HEK293 (cell line): ENCODE data around the gene SYTL5.

Source experiments
- CTCF ChIA-PET: fragments of 350-600 bp; formaldehyde crosslinking; extraction: SDS; loops from one replicate; lab custom pipeline; 2021; ENCODE audit warnings: antibody characterized with exemption; lab: Yijun Ruan, JAX
- POLR2A ChIA-PET: fragments of 300-600 bp; formaldehyde crosslinking; extraction: SDS; loops from one replicate; lab custom pipeline; 2020; ENCODE audit warnings: antibody characterized with exemption, inconsistent platforms; lab: Yijun Ruan, JAX
- H3K27ac ChIP-seq: fragments of 200-500 bp; sonication (Bioruptor generic); 2 replicates; pipeline ENCODE4 v1.5.1; 2014; ENCODE audit warnings: low read depth, low read length, control low read depth, inconsistent platforms; ENCODE audit errors: extremely low read depth
- H3K36me3 ChIP-seq, 2 experiments: fragments of 200-500 bp in 1 of 2; sonication (Bioruptor generic) in 1 of 2; 1 replicate in 1 of 2; 2 replicates in 1 of 2; pipeline ENCODE4 v1.5.1; 2014 to 2017; ENCODE audit warnings: inconsistent platforms in 2 of 2, low read length in 2 of 2; ENCODE audit not compliant: control insufficient read depth in 2 of 2, insufficient read depth in 1 of 2
- H3K4me1 ChIP-seq: fragments of 200-500 bp; sonication (Bioruptor generic); 2 replicates; pipeline ENCODE4 v1.5.1; 2014; ENCODE audit warnings: mild to moderate bottlenecking, low read length, inconsistent platforms; ENCODE audit not compliant: control insufficient read depth, insufficient read depth
- H3K4me3 ChIP-seq: 2 replicates; pipeline ENCODE4 v1.5.1; 2011; ENCODE audit warnings: low read depth, mild to moderate bottlenecking, control low read depth, low read length, moderate library complexity
- H3K9me3 ChIP-seq: fragments of 200-500 bp; sonication (Bioruptor generic); 2 replicates; pipeline ENCODE4 v1.5.1; 2014; ENCODE audit warnings: low read depth, low read length, inconsistent platforms; ENCODE audit not compliant: control insufficient read depth, insufficient read depth
- EGR2 ChIP-seq: fragments of 450-650 bp; formaldehyde crosslinking; IDR thresholded peaks from 2 replicates; pipeline ENCODE4 v1.5.1; 2016; ENCODE audit warnings: low read depth, missing biosample characterization, missing genetic modification characterization
- GLIS1 ChIP-seq: fragments of 450-650 bp; formaldehyde crosslinking; IDR thresholded peaks from 2 replicates; pipeline ENCODE4 v1.5.1; 2016; ENCODE audit warnings: missing biosample characterization, missing genetic modification characterization
- HOXC10 ChIP-seq: sonication (generic); formaldehyde crosslinking; IDR thresholded peaks from 2 replicates; pipeline ENCODE4 v1.8.1; 2023; ENCODE audit warnings: mild to moderate bottlenecking, missing genetic modification reagents
- IKZF3 ChIP-seq: fragments of 450-650 bp; IDR thresholded peaks from 2 replicates; pipeline ENCODE4 v1.5.0; 2018; ENCODE audit warnings: missing biosample characterization, mild to moderate bottlenecking, missing genetic modification characterization, moderate library complexity
- REPIN1 ChIP-seq: fragments of 450-650 bp; formaldehyde crosslinking; IDR thresholded peaks from 2 replicates; pipeline ENCODE4 v1.5.1; 2017; ENCODE audit warnings: missing biosample characterization, missing genetic modification characterization, low read depth
- TRIM28 ChIP-seq: IDR thresholded peaks from 2 replicates; pipeline ENCODE4 v1.6.1; 2011; ENCODE audit warnings: low read length, control low read depth, borderline replicate concordance
- YY1 ChIP-seq: fragments of 450-650 bp; formaldehyde crosslinking; IDR thresholded peaks from 2 replicates; pipeline ENCODE4 v1.5.1; 2018; ENCODE audit warnings: missing biosample characterization, missing genetic modification characterization
- ZBTB7A ChIP-seq: fragments of 450-650 bp; formaldehyde crosslinking; IDR thresholded peaks from 2 replicates; pipeline ENCODE4 v1.5.1; 2016; ENCODE audit warnings: low read depth, missing biosample characterization, missing genetic modification characterization
- ZFP3 ChIP-seq: fragments of 450-650 bp; formaldehyde crosslinking; IDR thresholded peaks from 2 replicates; pipeline ENCODE4 v1.5.1; 2016; ENCODE audit warnings: low read depth, missing biosample characterization, missing genetic modification characterization
- ZNF174 ChIP-seq: fragments of 450-650 bp; formaldehyde crosslinking; IDR thresholded peaks from 2 replicates; pipeline ENCODE4 v1.5.0; 2017; ENCODE audit warnings: missing biosample characterization, mild to moderate bottlenecking, missing genetic modification characterization
- ZNF23 ChIP-seq: fragments of 450-650 bp; formaldehyde crosslinking; IDR thresholded peaks from 2 replicates; pipeline ENCODE4 v1.5.1; 2016; ENCODE audit warnings: missing biosample characterization, missing genetic modification characterization, borderline replicate concordance
- ZNF266 ChIP-seq: fragments of 450-650 bp; formaldehyde crosslinking; IDR thresholded peaks from 2 replicates; pipeline ENCODE4 v1.5.1; 2016; ENCODE audit warnings: missing biosample characterization, missing genetic modification characterization, low read depth
- ZNF335 ChIP-seq: fragments of 450-650 bp; formaldehyde crosslinking; conservative IDR thresholded peaks from 2 replicates; pipeline ENCODE4 v1.5.1; 2016; ENCODE audit warnings: missing biosample characterization, missing genetic modification characterization
- ZNF48 ChIP-seq: fragments of 450-650 bp; formaldehyde crosslinking; IDR thresholded peaks from 2 replicates; pipeline ENCODE4 v1.5.1; 2016; ENCODE audit warnings: missing biosample characterization, missing genetic modification characterization
- ZNF521 ChIP-seq: fragments of 450-650 bp; formaldehyde crosslinking; IDR thresholded peaks from 2 replicates; pipeline ENCODE4 v1.5.1; 2017; ENCODE audit warnings: missing biosample characterization, mild to moderate bottlenecking, missing genetic modification characterization
- ZNF549 ChIP-seq: fragments of 450-650 bp; IDR thresholded peaks from 2 replicates; pipeline ENCODE4 v1.5.1; 2018; ENCODE audit warnings: missing biosample characterization, missing genetic modification characterization, mild to moderate bottlenecking, inconsistent platforms, moderate library complexity
- ZNF571 ChIP-seq: fragments of 450-650 bp; formaldehyde crosslinking; IDR thresholded peaks from 2 replicates; pipeline ENCODE4 v1.5.0; 2017; ENCODE audit warnings: missing biosample characterization, missing genetic modification characterization
- ZNF624 ChIP-seq: fragments of 450-650 bp; formaldehyde crosslinking; IDR thresholded peaks from 2 replicates; pipeline ENCODE4 v1.5.1; 2017; ENCODE audit warnings: missing biosample characterization, missing genetic modification characterization
- ZNF658 ChIP-seq: fragments of 450-650 bp; formaldehyde crosslinking; IDR thresholded peaks from 2 replicates; pipeline ENCODE4; 2016; ENCODE audit warnings: missing biosample characterization, missing genetic modification characterization
- ZNF670 ChIP-seq: fragments of 450-650 bp; formaldehyde crosslinking; IDR thresholded peaks from 2 replicates; pipeline ENCODE4 v1.5.1; 2016; ENCODE audit warnings: missing biosample characterization, missing genetic modification characterization, low read depth
- ZNF776 ChIP-seq: fragments of 450-650 bp; formaldehyde crosslinking; IDR thresholded peaks from 2 replicates; pipeline ENCODE4 v1.5.0; 2017; ENCODE audit warnings: missing biosample characterization, missing genetic modification characterization, borderline replicate concordance
- TF ChIP-seq, protein P1 (sequence below): fragments of 450-650 bp; formaldehyde crosslinking; IDR thresholded peaks from 2 replicates; pipeline ENCODE4 v1.5.1; 2017; ENCODE audit warnings: missing biosample characterization, missing genetic modification characterization
- TF ChIP-seq, protein P2 (sequence below): fragments of 450-650 bp; formaldehyde crosslinking; IDR thresholded peaks from 2 replicates; pipeline ENCODE4 v1.5.1; 2017; ENCODE audit warnings: missing biosample characterization, mild to moderate bottlenecking, missing genetic modification characterization, moderate library complexity
- TF ChIP-seq, protein P3 (sequence below): fragments of 450-650 bp; formaldehyde crosslinking; IDR thresholded peaks from 2 replicates; pipeline ENCODE4 v1.5.1; 2017; ENCODE audit warnings: missing biosample characterization, missing genetic modification characterization
- TF ChIP-seq, protein P4 (sequence below): fragments of 450-650 bp; formaldehyde crosslinking; IDR thresholded peaks from 2 replicates; pipeline ENCODE4 v1.5.1; 2016; ENCODE audit warnings: missing biosample characterization, missing genetic modification characterization

The SYTL5 gene

GRCh38 chrX:38126179-38126578 is 119.8 kb downstream of the SYTL5 start (continued):
- TF ChIP-seq, protein P1, sequence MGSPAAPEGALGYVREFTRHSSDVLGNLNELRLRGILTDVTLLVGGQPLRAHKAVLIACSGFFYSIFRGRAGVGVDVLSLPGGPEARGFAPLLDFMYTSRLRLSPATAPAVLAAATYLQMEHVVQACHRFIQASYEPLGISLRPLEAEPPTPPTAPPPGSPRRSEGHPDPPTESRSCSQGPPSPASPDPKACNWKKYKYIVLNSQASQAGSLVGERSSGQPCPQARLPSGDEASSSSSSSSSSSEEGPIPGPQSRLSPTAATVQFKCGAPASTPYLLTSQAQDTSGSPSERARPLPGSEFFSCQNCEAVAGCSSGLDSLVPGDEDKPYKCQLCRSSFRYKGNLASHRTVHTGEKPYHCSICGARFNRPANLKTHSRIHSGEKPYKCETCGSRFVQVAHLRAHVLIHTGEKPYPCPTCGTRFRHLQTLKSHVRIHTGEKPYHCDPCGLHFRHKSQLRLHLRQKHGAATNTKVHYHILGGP (tag by site-specific recombination), result no peak
- TF ChIP-seq HOXC10, result no peak
- TF ChIP-seq, protein P2, sequence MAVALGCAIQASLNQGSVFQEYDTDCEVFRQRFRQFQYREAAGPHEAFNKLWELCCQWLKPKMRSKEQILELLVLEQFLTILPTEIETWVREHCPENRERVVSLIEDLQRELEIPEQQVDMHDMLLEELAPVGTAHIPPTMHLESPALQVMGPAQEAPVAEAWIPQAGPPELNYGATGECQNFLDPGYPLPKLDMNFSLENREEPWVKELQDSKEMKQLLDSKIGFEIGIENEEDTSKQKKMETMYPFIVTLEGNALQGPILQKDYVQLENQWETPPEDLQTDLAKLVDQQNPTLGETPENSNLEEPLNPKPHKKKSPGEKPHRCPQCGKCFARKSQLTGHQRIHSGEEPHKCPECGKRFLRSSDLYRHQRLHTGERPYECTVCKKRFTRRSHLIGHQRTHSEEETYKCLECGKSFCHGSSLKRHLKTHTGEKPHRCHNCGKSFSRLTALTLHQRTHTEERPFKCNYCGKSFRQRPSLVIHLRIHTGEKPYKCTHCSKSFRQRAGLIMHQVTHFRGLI (tag by site-specific recombination), result no peak
- TF ChIP-seq ZNF266, result no peak
- TF ChIP-seq ZNF549 (tag by site-specific recombination), result no peak
- no peak for TF ChIP-seq ZBTB7A (tag by site-specific recombination)

DNA sequence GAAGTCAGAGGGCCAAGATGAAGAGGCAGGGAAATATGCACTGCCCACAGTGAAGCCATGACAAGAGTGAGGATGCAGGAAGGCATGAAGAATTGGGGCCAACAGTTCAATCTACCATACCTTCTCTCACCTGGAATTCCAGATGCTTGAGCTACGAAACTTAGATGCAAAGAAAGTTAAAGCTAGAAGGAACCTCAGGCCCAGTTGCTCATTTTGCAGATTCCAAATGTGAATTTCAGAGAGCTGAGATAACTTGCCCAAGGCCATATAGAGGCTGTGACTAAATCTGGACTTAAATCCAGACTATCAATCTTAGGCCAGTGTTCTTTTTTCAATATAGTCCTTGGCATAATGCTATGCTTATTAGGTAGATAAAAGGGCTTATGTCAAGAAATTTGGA is 121.6 kb downstream of the SYTL5 start:
- Histone ChIP-seq H3K4me1 (no peaks in the 10 kb centered on the region), H3K9me3 (no peaks in the 10 kb centered on the region)
- CTCF ChIA-PET, result interaction anchor here (0.7 to 1.3 kb wide), 3 partner anchors 22 to 175 kb away, joined by 3 to 5 read pairs (median 3); no protein-coding TSS in a partner anchor
- no peak for TF ChIP-seq ZNF335 (tag by site-specific recombination)
- TF ChIP-seq ZFP3 (tag by site-specific recombination), result no peak
- no peak for TF ChIP-seq ZNF549 (tag by site-specific recombination)
- no peak for TF ChIP-seq YY1 (tag by site-specific recombination)
- TF ChIP-seq ZNF174 (tag by site-specific recombination), result no peak
- TF ChIP-seq, all 188 proteins: peak for 0
- POLR2A ChIA-PET, result no interaction called here
- Histone ChIP-seq H3K27ac (no peak overlapping the region), H3K4me3 (no peak overlapping the region), H3K36me3 (peaks cover 0 to 11% of the 10 kb centered on the region in 2 experiments; a peak in 1 of 3 replicates)

DNA sequence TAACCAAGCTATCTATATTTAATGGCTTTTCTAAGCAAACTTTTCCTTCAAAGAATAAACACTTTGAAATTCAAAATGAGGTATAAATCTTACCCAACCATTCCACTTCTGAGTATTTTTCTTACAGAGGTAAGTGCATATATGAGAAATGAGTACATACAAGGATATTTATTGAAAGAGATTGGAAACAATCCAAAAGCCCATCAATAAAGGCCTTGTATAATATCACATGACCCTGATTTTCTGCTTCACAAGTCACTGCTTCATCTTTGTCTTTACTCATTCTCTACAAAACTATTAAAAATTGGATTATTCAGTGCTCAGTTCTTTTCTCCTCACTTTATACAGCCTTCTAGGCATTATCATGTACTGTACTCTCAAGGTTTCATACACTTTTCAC is 123.0 kb downstream of the SYTL5 start:
- POLR2A ChIA-PET, result no interaction called here
- Histone ChIP-seq H3K4me3 (no peak overlapping the region), H3K4me1 (no peaks in the 10 kb centered on the region), H3K36me3 (peaks cover 0 to 11% of the 10 kb centered on the region in 2 experiments; a peak in 1 of 3 replicates), H3K27ac (no peak overlapping the region), H3K9me3 (no peaks in the 10 kb centered on the region)
- TF ChIP-seq ZNF670 (tag by site-specific recombination), result no peak
- no peak for TF ChIP-seq IKZF3 (tag by site-specific recombination)
- no peak for TF ChIP-seq ZNF571 (tag by site-specific recombination)
- TF ChIP-seq ZNF521 (tag by site-specific recombination), result no peak
- no peak for TF ChIP-seq TRIM28
- CTCF ChIA-PET, result no interaction called here

GRCh38 chrX:38138157-38138891 is 132.0 kb downstream of the SYTL5 start:
- CTCF ChIA-PET, result interaction anchor here (0.5 to 0.8 kb wide), 3 partner anchors 308 to 805 kb away, joined by 3 to 4 read pairs (median 3); no protein-coding TSS in a partner anchor
- H3K36me3 ChIP-seq, result no peaks in the 10 kb centered on the region
- H3K9me3 ChIP-seq, result no peaks in the 10 kb centered on the region
- H3K27ac ChIP-seq, result no peak overlapping the region
- H3K4me3 ChIP-seq, result no peak overlapping the region
- H3K4me1 ChIP-seq, result no peaks in the 10 kb centered on the region
- POLR2A ChIA-PET, result no interaction called here
- TF ChIP-seq, protein P3, sequence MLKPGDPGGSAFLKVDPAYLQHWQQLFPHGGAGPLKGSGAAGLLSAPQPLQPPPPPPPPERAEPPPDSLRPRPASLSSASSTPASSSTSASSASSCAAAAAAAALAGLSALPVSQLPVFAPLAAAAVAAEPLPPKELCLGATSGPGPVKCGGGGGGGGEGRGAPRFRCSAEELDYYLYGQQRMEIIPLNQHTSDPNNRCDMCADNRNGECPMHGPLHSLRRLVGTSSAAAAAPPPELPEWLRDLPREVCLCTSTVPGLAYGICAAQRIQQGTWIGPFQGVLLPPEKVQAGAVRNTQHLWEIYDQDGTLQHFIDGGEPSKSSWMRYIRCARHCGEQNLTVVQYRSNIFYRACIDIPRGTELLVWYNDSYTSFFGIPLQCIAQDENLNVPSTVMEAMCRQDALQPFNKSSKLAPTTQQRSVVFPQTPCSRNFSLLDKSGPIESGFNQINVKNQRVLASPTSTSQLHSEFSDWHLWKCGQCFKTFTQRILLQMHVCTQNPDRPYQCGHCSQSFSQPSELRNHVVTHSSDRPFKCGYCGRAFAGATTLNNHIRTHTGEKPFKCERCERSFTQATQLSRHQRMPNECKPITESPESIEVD (tag by site-specific recombination), result no peak
- TF ChIP-seq, protein P4, sequence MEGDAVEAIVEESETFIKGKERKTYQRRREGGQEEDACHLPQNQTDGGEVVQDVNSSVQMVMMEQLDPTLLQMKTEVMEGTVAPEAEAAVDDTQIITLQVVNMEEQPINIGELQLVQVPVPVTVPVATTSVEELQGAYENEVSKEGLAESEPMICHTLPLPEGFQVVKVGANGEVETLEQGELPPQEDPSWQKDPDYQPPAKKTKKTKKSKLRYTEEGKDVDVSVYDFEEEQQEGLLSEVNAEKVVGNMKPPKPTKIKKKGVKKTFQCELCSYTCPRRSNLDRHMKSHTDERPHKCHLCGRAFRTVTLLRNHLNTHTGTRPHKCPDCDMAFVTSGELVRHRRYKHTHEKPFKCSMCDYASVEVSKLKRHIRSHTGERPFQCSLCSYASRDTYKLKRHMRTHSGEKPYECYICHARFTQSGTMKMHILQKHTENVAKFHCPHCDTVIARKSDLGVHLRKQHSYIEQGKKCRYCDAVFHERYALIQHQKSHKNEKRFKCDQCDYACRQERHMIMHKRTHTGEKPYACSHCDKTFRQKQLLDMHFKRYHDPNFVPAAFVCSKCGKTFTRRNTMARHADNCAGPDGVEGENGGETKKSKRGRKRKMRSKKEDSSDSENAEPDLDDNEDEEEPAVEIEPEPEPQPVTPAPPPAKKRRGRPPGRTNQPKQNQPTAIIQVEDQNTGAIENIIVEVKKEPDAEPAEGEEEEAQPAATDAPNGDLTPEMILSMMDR, result no peak
- TF ChIP-seq ZNF658 (no peak), ZNF624 (tag by site-specific recombination) (no peak), ZNF776 (tag by site-specific recombination) (no peak), REPIN1 (tag by site-specific recombination) (no peak), ZNF23 (tag by site-specific recombination) (no peak), EGR2 (tag by site-specific recombination) (no peak), ZNF48 (tag by site-specific recombination) (no peak), GLIS1 (tag by site-specific recombination) (no peak)
